Mesendoderm (in vitro differentiated cells): ENCODE results near the gene DBH.
A peak's percentile ranks its signal among the peaks of the same experiment; 100 is the strongest.

ENCODE experiments used
- DNase-seq: peaks from one replicate; pipeline ENCODE4 v3.0.0; 2013
- H2AK5ac ChIP-seq: 2 replicates; pipeline ENCODE4 v1.6.1; 2013; ENCODE audit warnings: low read length, inconsistent platforms
- H2BK120ac ChIP-seq: 2 replicates; pipeline ENCODE4 v1.6.1; 2013; ENCODE audit warnings: low read depth, mild to moderate bottlenecking, low read length, moderate library complexity, mixed read lengths
- H2BK15ac ChIP-seq: replicated peaks from 2 replicates; pipeline ENCODE4 v1.6.1; 2013; ENCODE audit warnings: low read depth, mild to moderate bottlenecking, moderate library complexity
- H2BK5ac ChIP-seq: 2 replicates; pipeline ENCODE4 v1.6.1; 2013; ENCODE audit warnings: low read length, inconsistent platforms
- H3K18ac ChIP-seq: 2 replicates; pipeline ENCODE4 v1.6.1; 2013; ENCODE audit warnings: mild to moderate bottlenecking, low read length, mixed read lengths
- H3K23ac ChIP-seq: one replicate; pipeline ENCODE4 v1.6.1; 2013; ENCODE audit warnings: low read length
- H3K27ac ChIP-seq: 2 replicates; pipeline ENCODE4 v1.5.1; 2013; ENCODE audit warnings: low read depth, mild to moderate bottlenecking, inconsistent platforms, low read length, moderate library complexity
- H3K27me3 ChIP-seq: 2 replicates; pipeline ENCODE4 v1.6.1; 2013; ENCODE audit warnings: low read length, control low read depth, mild to moderate bottlenecking, inconsistent platforms; ENCODE audit not compliant: insufficient read depth, poor library complexity
- H3K36me3 ChIP-seq: 2 replicates; pipeline ENCODE4 v1.6.1; 2013; ENCODE audit warnings: low read length, inconsistent platforms; ENCODE audit not compliant: control insufficient read depth, insufficient read depth
- H3K4ac ChIP-seq: one replicate; pipeline ENCODE4 v1.6.1; 2013; ENCODE audit warnings: low read depth, mild to moderate bottlenecking, low read length, moderate library complexity
- H3K4me1 ChIP-seq: 2 replicates; pipeline ENCODE4 v1.6.1; 2013; ENCODE audit warnings: low read depth, low read length, inconsistent platforms; ENCODE audit not compliant: control insufficient read depth
- H3K4me2 ChIP-seq: 2 replicates; pipeline ENCODE4 v1.6.1; 2013; ENCODE audit warnings: low read length
- H3K4me3 ChIP-seq: 2 replicates; pipeline ENCODE4 v1.5.1; 2013; ENCODE audit warnings: mild to moderate bottlenecking, low read length
- H3K56ac ChIP-seq: one replicate; pipeline ENCODE4 v1.6.1; 2013; ENCODE audit warnings: low read length
- H3K79me1 ChIP-seq: 2 replicates; pipeline ENCODE4 v1.6.1; 2013; ENCODE audit warnings: low read length, inconsistent platforms
- H3K79me2 ChIP-seq: 2 replicates; pipeline ENCODE4 v1.6.1; 2013; ENCODE audit warnings: mild to moderate bottlenecking, low read length; ENCODE audit not compliant: control insufficient read depth, insufficient read depth
- H3K9ac ChIP-seq: 2 replicates; pipeline ENCODE4 v1.6.1; 2013; ENCODE audit warnings: low read length, inconsistent platforms
- H4K5ac ChIP-seq: one replicate; pipeline ENCODE4 v1.6.1; 2013; ENCODE audit warnings: low read length
- H4K8ac ChIP-seq: one replicate; pipeline ENCODE4 v1.6.1; 2013; ENCODE audit warnings: low read depth, mild to moderate bottlenecking, control low read depth, low read length, moderate library complexity
- WGBS: extraction: QIAGEN DNeasy Blood & Tissue Kit; methylation state at CpG from one replicate; pipeline ENCODE4 v1.1.7; 2013; ENCODE audit warnings: low lambda C conversion rate, missing lambda C conversion rate; ENCODE audit not compliant: insufficient coverage; ENCODE audit errors: extremely low coverage; 5-methylcytosine and 5-hydroxymethylcytosine counted together

Gene DBH

DNA sequence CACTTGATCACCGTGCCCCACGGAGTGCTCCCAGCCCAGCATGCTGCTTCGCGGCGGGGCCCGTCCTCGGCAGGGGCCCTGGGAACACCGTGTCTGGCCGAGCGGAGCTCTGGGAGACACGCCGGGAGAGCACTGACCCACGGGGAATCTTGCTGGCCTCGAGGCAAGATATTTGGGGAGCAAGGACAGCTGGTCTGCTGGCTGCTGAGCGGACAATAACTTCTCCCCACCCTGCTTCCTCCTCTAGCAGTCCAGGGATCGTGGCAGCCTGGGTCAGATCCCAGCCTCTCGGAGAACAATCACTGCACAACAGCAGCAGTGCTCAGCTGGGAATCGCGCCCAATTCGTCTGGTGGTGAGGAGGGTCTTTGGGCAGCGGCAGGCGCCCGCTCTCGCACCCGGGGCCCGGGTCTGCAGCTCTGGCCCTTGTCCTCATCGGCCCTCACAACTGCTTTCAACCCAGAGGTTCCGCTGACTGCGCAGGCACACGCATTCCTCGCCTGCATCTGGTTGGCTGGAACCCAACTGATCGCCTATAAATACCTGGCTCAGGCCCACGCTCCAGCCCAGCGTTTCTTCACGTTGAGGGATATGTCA, 43.4 kb downstream of the DBH start:
- H3K4me2 ChIP-seq: no peak overlapping the region
- no peak overlapping the region for H3K23ac ChIP-seq
- WGBS: no CpG with 5 or more reads among the region's 35 CpGs
- no peak overlapping the region for H3K9ac ChIP-seq
- H2BK15ac ChIP-seq: no peak overlapping the region
- no peaks in the 10 kb centered on the region for H3K79me2 ChIP-seq
- H2BK5ac ChIP-seq: no peak overlapping the region
- H3K27ac ChIP-seq: no peak overlapping the region
- H3K4me3 ChIP-seq: no peak overlapping the region
- no peaks in the 10 kb centered on the region for H3K79me1 ChIP-seq
- H3K18ac ChIP-seq: no peak overlapping the region
- no peak overlapping the region for H2BK120ac ChIP-seq
- H3K56ac ChIP-seq: no peak overlapping the region
- no peaks in the 10 kb centered on the region for H3K4me1 ChIP-seq
- no peak overlapping the region for H4K5ac ChIP-seq
- no peaks in the 10 kb centered on the region for H3K36me3 ChIP-seq
- no peak overlapping the region for H2AK5ac ChIP-seq
- no peak for DNase-seq
- no peak overlapping the region for H3K4ac ChIP-seq
- H4K8ac ChIP-seq: no peak overlapping the region
- no peaks in the 10 kb centered on the region for H3K27me3 ChIP-seq

DNA sequence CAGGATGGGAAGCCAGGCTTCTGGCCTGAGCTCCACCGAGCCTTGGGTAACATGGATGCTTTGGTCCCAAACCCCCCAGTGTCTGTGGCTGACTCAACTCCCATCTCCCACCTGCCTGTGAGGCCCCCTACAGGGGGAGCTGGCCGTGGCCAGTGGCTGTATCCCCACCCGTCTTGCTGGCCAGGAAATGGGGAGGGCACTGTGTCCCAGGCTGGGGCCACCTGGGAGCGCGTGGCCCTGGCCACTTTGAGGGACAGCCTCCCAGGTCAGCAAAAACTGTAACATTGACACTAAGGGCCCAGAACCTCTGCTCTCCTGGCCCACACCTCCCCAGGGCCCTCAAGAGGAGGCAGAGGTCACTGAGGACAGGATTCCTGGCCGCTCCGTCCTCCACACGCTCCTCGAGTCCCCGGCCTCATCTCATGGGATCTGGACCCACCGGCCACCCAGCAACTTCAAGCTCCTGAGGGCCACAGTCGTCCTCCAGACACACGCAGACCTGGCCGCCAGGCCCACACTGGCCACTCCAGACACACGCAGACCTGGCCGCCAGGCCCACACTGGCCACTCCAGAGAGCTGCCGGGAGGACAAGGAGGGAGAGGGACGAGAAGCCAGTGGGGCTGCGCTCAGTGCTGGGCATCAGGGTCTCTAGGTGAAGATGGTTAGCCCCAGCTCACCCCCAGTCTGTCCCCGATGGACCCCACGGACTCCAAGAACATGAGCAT, 44.2 kb downstream of the DBH start:
- H3K4ac ChIP-seq: no peak overlapping the region
- H2AK5ac ChIP-seq: no peak overlapping the region
- no peaks in the 10 kb centered on the region for H3K36me3 ChIP-seq
- H3K4me2 ChIP-seq: no peak overlapping the region
- no CpG with 5 or more reads among the region's 21 CpGs for WGBS
- H3K27ac ChIP-seq: no peak overlapping the region
- no peak overlapping the region for H3K23ac ChIP-seq
- H4K8ac ChIP-seq: no peak overlapping the region
- H3K27me3 ChIP-seq: no peaks in the 10 kb centered on the region
- H2BK5ac ChIP-seq: no peak overlapping the region
- H3K4me3 ChIP-seq: no peak overlapping the region
- no peak for DNase-seq
- H4K5ac ChIP-seq: no peak overlapping the region
- no peak overlapping the region for H3K18ac ChIP-seq
- no peak overlapping the region for H2BK15ac ChIP-seq
- H3K79me1 ChIP-seq: no peaks in the 10 kb centered on the region
- H2BK120ac ChIP-seq: no peak overlapping the region
- no peak overlapping the region for H3K9ac ChIP-seq
- no peaks in the 10 kb centered on the region for H3K79me2 ChIP-seq
- no peaks in the 10 kb centered on the region for H3K4me1 ChIP-seq
- H3K56ac ChIP-seq: no peak overlapping the region

DNA sequence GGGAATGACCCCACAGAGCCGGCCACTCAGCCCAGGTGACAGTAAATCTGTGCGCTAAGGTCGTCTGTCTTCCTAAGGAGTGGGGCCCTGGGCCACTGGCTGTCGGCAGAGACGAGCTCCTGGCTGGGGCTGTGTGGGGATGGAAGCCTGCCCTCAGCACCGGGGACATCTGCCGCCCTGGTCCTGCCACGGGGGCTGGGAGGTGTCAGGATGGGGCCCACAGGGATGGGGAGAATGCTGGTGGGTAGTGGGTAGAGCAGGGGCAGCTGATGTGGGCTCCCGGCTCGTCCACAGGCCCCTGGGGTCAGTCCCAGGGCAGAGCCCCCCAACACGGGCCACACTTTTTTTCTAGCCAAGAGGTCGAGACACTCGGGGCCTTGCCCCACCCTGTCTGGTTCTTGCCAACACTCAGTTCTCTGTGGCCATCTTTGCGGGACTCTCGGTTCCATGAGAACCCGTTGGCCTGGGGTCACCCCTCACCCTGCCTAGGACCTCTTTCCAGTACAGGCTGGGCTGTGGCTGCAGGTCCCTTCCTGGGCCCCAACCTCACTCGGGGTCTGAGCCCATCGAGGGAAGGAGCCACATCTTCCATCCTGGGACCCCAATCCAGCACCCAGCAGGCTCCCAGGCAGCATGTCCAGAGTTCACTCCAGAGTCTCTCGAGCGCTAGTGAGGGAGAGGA, 45.0 kb downstream of the DBH start:
- no peak for DNase-seq
- no peaks in the 10 kb centered on the region for H3K79me2 ChIP-seq
- no peak overlapping the region for H2BK120ac ChIP-seq
- H3K27me3 ChIP-seq: no peaks in the 10 kb centered on the region
- no peak overlapping the region for H3K9ac ChIP-seq
- H2BK5ac ChIP-seq: no peak overlapping the region
- H3K23ac ChIP-seq: no peak overlapping the region
- no peak overlapping the region for H3K4me3 ChIP-seq
- no peaks in the 10 kb centered on the region for H3K79me1 ChIP-seq
- H3K27ac ChIP-seq: no peak overlapping the region
- no peak overlapping the region for H4K8ac ChIP-seq
- H3K36me3 ChIP-seq: no peaks in the 10 kb centered on the region
- no peaks in the 10 kb centered on the region for H3K4me1 ChIP-seq
- H3K4ac ChIP-seq: no peak overlapping the region
- no CpG with 5 or more reads among the region's 20 CpGs for WGBS
- no peak overlapping the region for H3K56ac ChIP-seq
- H3K18ac ChIP-seq: no peak overlapping the region
- H2AK5ac ChIP-seq: no peak overlapping the region
- no peak overlapping the region for H4K5ac ChIP-seq
- H3K4me2 ChIP-seq: no peak overlapping the region
- no peak overlapping the region for H2BK15ac ChIP-seq

DNA sequence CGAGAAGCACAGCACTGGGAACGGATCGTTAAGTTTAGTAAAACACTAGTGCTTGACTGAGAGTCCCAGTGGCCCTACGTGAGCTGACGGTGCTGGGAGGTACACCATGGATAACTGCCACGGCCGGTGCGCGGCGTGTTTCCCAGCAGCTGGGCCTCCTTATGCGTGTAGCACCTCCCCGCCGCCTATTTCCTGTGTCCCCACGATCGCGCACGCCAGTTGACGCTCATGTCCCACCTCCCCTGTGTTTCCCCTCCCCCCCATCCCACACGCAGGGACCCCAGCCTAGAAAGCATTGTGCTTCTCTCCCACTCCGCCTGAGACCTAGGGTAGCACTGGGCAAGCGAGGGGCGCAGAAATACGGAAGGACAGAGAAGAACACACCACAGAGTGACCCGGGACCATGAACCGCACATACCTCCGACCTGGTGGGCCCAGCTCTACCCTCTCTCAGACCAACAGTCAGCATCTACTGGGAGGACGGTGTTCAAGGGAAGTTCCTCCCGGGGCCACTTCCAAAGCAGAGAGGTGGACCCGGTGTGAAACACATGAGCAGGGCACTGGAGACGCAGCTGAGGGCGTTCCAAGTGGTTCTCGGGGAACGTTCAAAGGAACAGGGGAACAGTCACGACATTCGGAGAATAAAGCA, 45.6 kb downstream of the DBH start:
- Histone ChIP-seq H2BK120ac (no peak overlapping the region), H2BK15ac (no peak overlapping the region), H4K5ac (no peak overlapping the region), H3K56ac (no peak overlapping the region), H2AK5ac (no peak overlapping the region), H3K36me3 (no peaks in the 10 kb centered on the region), H3K4me3 (no peak overlapping the region), H3K4ac (no peak overlapping the region), H3K23ac (no peak overlapping the region), H3K27me3 (no peaks in the 10 kb centered on the region), H3K18ac (no peak overlapping the region), H3K9ac (no peak overlapping the region), H2BK5ac (no peak overlapping the region), H3K4me1 (no peaks in the 10 kb centered on the region), H4K8ac (no peak overlapping the region), H3K27ac (no peak overlapping the region), H3K4me2 (no peak overlapping the region), H3K79me1 (no peaks in the 10 kb centered on the region), H3K79me2 (no peaks in the 10 kb centered on the region)
- no peak for DNase-seq
- WGBS: no CpG with 5 or more reads among the region's 35 CpGs

DNA sequence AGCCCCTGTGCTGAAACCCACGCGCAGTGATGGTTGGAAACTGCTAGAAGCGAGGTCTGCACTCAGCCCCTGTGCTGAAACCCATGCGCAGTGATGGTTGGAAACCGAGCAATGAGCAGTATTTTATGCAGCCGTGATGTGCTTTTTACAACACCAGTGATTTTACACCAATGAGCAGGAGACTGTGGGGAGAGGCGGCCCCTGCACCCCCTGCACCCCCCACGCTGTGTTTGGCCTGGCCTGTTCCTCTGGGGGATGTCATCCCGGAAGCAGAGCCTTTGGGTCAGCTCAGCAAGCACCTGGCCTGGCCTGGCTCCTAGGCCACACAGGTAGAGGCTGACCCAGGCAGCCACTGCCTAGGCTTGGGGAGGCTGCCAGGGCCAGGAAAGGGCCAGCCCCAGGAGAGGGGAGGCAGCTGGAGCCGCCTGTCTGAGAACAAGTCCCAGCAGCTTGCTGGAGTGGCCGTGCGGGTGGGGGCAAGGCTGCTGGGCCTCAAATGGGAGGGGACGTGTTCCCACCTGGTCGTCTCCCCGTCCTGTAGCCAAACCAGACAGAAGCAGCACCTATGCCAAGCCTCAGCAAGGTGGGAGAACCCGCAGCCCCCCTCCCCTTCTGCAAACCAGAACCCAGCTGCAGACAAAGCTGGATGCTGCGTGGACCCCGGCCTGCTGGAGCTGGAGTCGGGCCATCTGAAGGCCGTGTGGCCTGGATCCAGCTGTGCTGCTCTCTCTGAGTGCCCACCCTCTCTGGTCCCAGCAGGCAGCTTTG, 46.8 kb downstream of the DBH start:
- H3K18ac ChIP-seq: no peak overlapping the region
- WGBS: no CpG with 5 or more reads among the region's 20 CpGs
- no peak overlapping the region for H2AK5ac ChIP-seq
- no peaks in the 10 kb centered on the region for H3K27me3 ChIP-seq
- H3K79me2 ChIP-seq: no peaks in the 10 kb centered on the region
- no peaks in the 10 kb centered on the region for H3K79me1 ChIP-seq
- H3K4me1 ChIP-seq: no peaks in the 10 kb centered on the region
- no peak overlapping the region for H3K4me2 ChIP-seq
- no peak overlapping the region for H3K9ac ChIP-seq
- peak overlapping the region; percentile 49 for H3K56ac ChIP-seq
- H3K4me3 ChIP-seq: no peak overlapping the region
- H3K23ac ChIP-seq: no peak overlapping the region
- no peaks in the 10 kb centered on the region for H3K36me3 ChIP-seq
- H4K8ac ChIP-seq: no peak overlapping the region
- no peak overlapping the region for H3K27ac ChIP-seq
- no peak overlapping the region for H3K4ac ChIP-seq
- no peak overlapping the region for H2BK120ac ChIP-seq
- H4K5ac ChIP-seq: no peak overlapping the region
- no peak overlapping the region for H2BK15ac ChIP-seq
- DNase-seq: no peak
- no peak overlapping the region for H2BK5ac ChIP-seq
